Stimulated activated naive B cell treated with anti-CD40 and anti-IgM and Interleukin-4, amounts not matched to agents 10 μg/mL and 1 μg/mL and 100 μg/mL, for 72 hours (primary cell): ENCODE measurements around the gene OR10A5.
"Not testable (repeated sequence)": the region's sequence is repeated elsewhere in the genome, so short reads cannot be mapped to it uniquely, and the experiment has no call there.

Experiments
- ATAC-seq, 2 donors: fragments of 150-1000 bp; cut with Tn5 transposase; replicated peaks; 2 replicates each; pipeline ENCODE4 v1.10.0; 2021; ENCODE audit warnings: moderate library complexity in 1 of 2
- DNase-seq: peaks from one replicate; pipeline ENCODE4 v3.0.0; 2021
- H3K27ac Mint-ChIP-seq: one replicate; pipeline ENCODE4 v1.8.0; 2022; ENCODE audit warnings: mild to moderate bottlenecking, mixed read lengths
- H3K27me3 Mint-ChIP-seq, 2 donors: one replicate each; pipeline ENCODE4 v1.8.0; 2022; ENCODE audit warnings: mixed read lengths in 2 of 2
- H3K36me3 Mint-ChIP-seq, 2 donors: one replicate each; pipeline ENCODE4 v1.8.0; 2022; ENCODE audit warnings: mixed read lengths in 2 of 2, mild to moderate bottlenecking in 1 of 2
- H3K4me1 Mint-ChIP-seq, 2 donors: one replicate each; pipeline ENCODE4 v1.8.0; 2022; ENCODE audit warnings: mixed read lengths in 2 of 2, mild to moderate bottlenecking in 1 of 2
- H3K4me3 Mint-ChIP-seq, 2 donors: one replicate each; pipeline ENCODE4 v1.8.0; 2022; ENCODE audit warnings: mild to moderate bottlenecking in 2 of 2, mixed read lengths in 2 of 2, moderate library complexity in 1 of 2
- H3K9me3 Mint-ChIP-seq, 2 donors: one replicate each; pipeline ENCODE4 v1.8.0; 2022; ENCODE audit warnings: mixed read lengths in 2 of 2, mild to moderate bottlenecking in 1 of 2

Gene OR10A5

GRCh38 chr11:6845383-6845782, at the start of gene OR10A5:
Gene OR10A5, plus strand, starts transcription at chr11:6845683. Its CDS starts 0 bp downstream, at chr11:6845683.
- ATAC-seq (no peak), DNase-seq (no peak)
- H3K27me3 Mint-ChIP-seq = peaks cover 22 to 28% of the 10 kb centered on the region in 2 donors
- H3K4me1 Mint-ChIP-seq = peaks cover 0 to 1% of the 10 kb centered on the region in 2 donors
- no peaks in the 10 kb centered on the region for H3K36me3 Mint-ChIP-seq
- H3K4me3 Mint-ChIP-seq = no peak within 1 kb of the TSS
- H3K27ac Mint-ChIP-seq = no peak within 1 kb of the TSS
- peaks cover 1 to 2% of the 10 kb centered on the region in 2 donors for H3K9me3 Mint-ChIP-seq

GRCh38 chr11:6799402-6799801, 46.1 kb upstream of the OR10A5 start, which contains the start of gene OR6A2:
Gene OR6A2, minus strand, starts transcription at chr11:6799689. Its CDS starts 3,981 bp downstream, at chr11:6795708.
- no peaks in the 10 kb centered on the region for H3K4me1 Mint-ChIP-seq
- no peak within 1 kb of the TSS for H3K27ac Mint-ChIP-seq
- ATAC-seq = no peak
- H3K27me3 Mint-ChIP-seq = peaks cover 13 to 17% of the 10 kb centered on the region in 2 donors
- no peak within 1 kb of the TSS for H3K4me3 Mint-ChIP-seq
- peaks cover 11 to 12% of the 10 kb centered on the region in 2 donors for H3K9me3 Mint-ChIP-seq
- DNase-seq = no peak
- peaks cover 4 to 5% of the 10 kb centered on the region in 2 donors for H3K36me3 Mint-ChIP-seq

GRCh38 chr11:6801075-6801474, 44.4 kb upstream of the OR10A5 start:
- not testable (repeated sequence) for DNase-seq, H3K27ac Mint-ChIP-seq, H3K36me3 Mint-ChIP-seq, H3K4me3 Mint-ChIP-seq, ATAC-seq, H3K4me1 Mint-ChIP-seq
- Mint-ChIP-seq H3K9me3 (peaks cover 11 to 12% of the 10 kb centered on the region in 2 donors), H3K27me3 (peaks cover 9 to 13% of the 10 kb centered on the region in 2 donors)

GRCh38 chr11:6812390-6813005, 33.0 kb upstream of the OR10A5 start:
- H3K27me3 Mint-ChIP-seq = peaks cover 46 to 50% of the 10 kb centered on the region in 2 donors
- peaks cover 0 to 4% of the 10 kb centered on the region in 2 donors for H3K4me1 Mint-ChIP-seq
- ATAC-seq = peak; percentile 73 to 80
- H3K4me3 Mint-ChIP-seq = no peak overlapping the region
- peak overlapping the region; percentile 38 for H3K27ac Mint-ChIP-seq
- DNase-seq = peak; percentile 30
- H3K36me3 Mint-ChIP-seq = no peaks in the 10 kb centered on the region
- no peaks in the 10 kb centered on the region for H3K9me3 Mint-ChIP-seq

GRCh38 chr11:6813656-6814055, 31.8 kb upstream of the OR10A5 start:
- no peak overlapping the region for H3K4me3 Mint-ChIP-seq
- DNase-seq = no peak
- H3K9me3 Mint-ChIP-seq = no peaks in the 10 kb centered on the region
- H3K27me3 Mint-ChIP-seq = peaks cover 35 to 38% of the 10 kb centered on the region in 2 donors
- no peak overlapping the region for H3K27ac Mint-ChIP-seq
- ATAC-seq = no peak
- H3K36me3 Mint-ChIP-seq = no peaks in the 10 kb centered on the region
- H3K4me1 Mint-ChIP-seq = peaks cover 0 to 4% of the 10 kb centered on the region in 2 donors

- Mint-ChIP-seq H3K27me3 (peaks cover 20 to 23% of the 10 kb centered on the region in 2 donors), H3K9me3 (peaks cover 4 to 6% of the 10 kb centered on the region in 2 donors), H3K27ac (no peak overlapping the region), H3K36me3 (peaks cover 0 to 3% of the 10 kb centered on the region in 2 donors), H3K4me3 (no peak overlapping the region), H3K4me1 (no peaks in the 10 kb centered on the region)
- DNase-seq (no peak), ATAC-seq (no peak)
These were observed 27.8 kb upstream of the OR10A5 start for GRCh38 chr11:6817694-6818093.

GRCh38 chr11:6818967-6819366, 26.5 kb upstream of the OR10A5 start:
- H3K27ac Mint-ChIP-seq = no peak overlapping the region
- no peak overlapping the region for H3K4me3 Mint-ChIP-seq
- peaks cover 11 to 16% of the 10 kb centered on the region in 2 donors for H3K27me3 Mint-ChIP-seq
- H3K4me1 Mint-ChIP-seq = no peaks in the 10 kb centered on the region
- H3K9me3 Mint-ChIP-seq = peaks cover 4 to 6% of the 10 kb centered on the region in 2 donors
- DNase-seq (no peak), ATAC-seq (no peak)
- peaks cover 0 to 3% of the 10 kb centered on the region in 2 donors for H3K36me3 Mint-ChIP-seq

GRCh38 chr11:6824136-6824823, 21.2 kb upstream of the OR10A5 start:
- Mint-ChIP-seq H3K27me3 (peaks cover 7 to 25% of the 10 kb centered on the region in 2 donors), H3K4me1 (no peaks in the 10 kb centered on the region), H3K9me3 (peaks cover 4 to 5% of the 10 kb centered on the region in 2 donors), H3K27ac (no peak overlapping the region), H3K4me3 (no peak overlapping the region), H3K36me3 (peaks cover 0 to 3% of the 10 kb centered on the region in 2 donors)
- ATAC-seq (no peak), DNase-seq (no peak)

- DNase-seq (no peak), ATAC-seq (no peak)
- H3K4me3 Mint-ChIP-seq = no peak overlapping the region
- peaks cover 3 to 19% of the 10 kb centered on the region in 2 donors for H3K27me3 Mint-ChIP-seq
- peaks cover 0 to under 1% of the 10 kb centered on the region in 2 donors for H3K36me3 Mint-ChIP-seq
- peaks cover 0 to 2% of the 10 kb centered on the region in 2 donors for H3K9me3 Mint-ChIP-seq
- H3K27ac Mint-ChIP-seq = no peak overlapping the region
- H3K4me1 Mint-ChIP-seq = no peaks in the 10 kb centered on the region
These were observed 20.2 kb upstream of the OR10A5 start for GRCh38 chr11:6825231-6825744.

- Mint-ChIP-seq H3K4me1 (peaks cover 6 to 11% of the 10 kb centered on the region in 2 donors), H3K36me3 (no peaks in the 10 kb centered on the region), H3K9me3 (no peaks in the 10 kb centered on the region), H3K4me3 (no peak overlapping the region), H3K27ac (no peak overlapping the region), H3K27me3 (peaks cover 0 to 12% of the 10 kb centered on the region in 2 donors)
- ATAC-seq (no peak), DNase-seq (no peak)
These were observed 17.4 kb upstream of the OR10A5 start for GRCh38 chr11:6828103-6828502.

GRCh38 chr11:6833356-6833755, 12.1 kb upstream of the OR10A5 start:
- no peaks in the 10 kb centered on the region for H3K36me3 Mint-ChIP-seq
- no peak overlapping the region for H3K27ac Mint-ChIP-seq
- peaks cover 11 to 17% of the 10 kb centered on the region in 2 donors for H3K4me1 Mint-ChIP-seq
- H3K4me3 Mint-ChIP-seq = no peak overlapping the region
- no peak for ATAC-seq
- H3K9me3 Mint-ChIP-seq = no peaks in the 10 kb centered on the region
- peaks cover 0 to 6% of the 10 kb centered on the region in 2 donors for H3K27me3 Mint-ChIP-seq
- no peak for DNase-seq

GRCh38 chr11:6834021-6834420, 11.5 kb upstream of the OR10A5 start:
- Mint-ChIP-seq H3K4me1 (peaks cover 11 to 17% of the 10 kb centered on the region in 2 donors), H3K9me3 (no peaks in the 10 kb centered on the region), H3K27me3 (no peaks in the 10 kb centered on the region), H3K36me3 (no peaks in the 10 kb centered on the region), H3K27ac (no peak overlapping the region), H3K4me3 (no peak overlapping the region)
- DNase-seq (no peak), ATAC-seq (no peak)

GRCh38 chr11:6841694-6842093, 3.8 kb upstream of the OR10A5 start:
- Mint-ChIP-seq H3K27ac (no peak overlapping the region), H3K27me3 (peaks cover 21 to 22% of the 10 kb centered on the region in 2 donors), H3K4me3 (no peak overlapping the region), H3K9me3 (peaks cover 0 to 1% of the 10 kb centered on the region in 2 donors), H3K36me3 (no peaks in the 10 kb centered on the region), H3K4me1 (no peaks in the 10 kb centered on the region)
- ATAC-seq (no peak), DNase-seq (no peak)

GRCh38 chr11:6843670-6844069, 1.8 kb upstream of the OR10A5 start:
- ATAC-seq (no peak), DNase-seq (no peak)
- Mint-ChIP-seq H3K27ac (no peak overlapping the region), H3K9me3 (peaks cover 0 to 1% of the 10 kb centered on the region in 2 donors), H3K36me3 (no peaks in the 10 kb centered on the region), H3K4me1 (no peaks in the 10 kb centered on the region), H3K4me3 (no peak overlapping the region), H3K27me3 (peaks cover 22 to 28% of the 10 kb centered on the region in 2 donors)
